ENCODE measurements around the gene C3orf62. TPM values are rescaled to one million over a fixed set of nuclear protein-coding genes. Genes with fewer than 3 reads are reported as not detected.

The C3orf62 gene
- total RNA-seq, 1 donor from 2014 or later: 1.8 TPM

Other genes starting within 250 kb of the C3orf62 start
- gene IMPDH2, start 247.8 kb downstream of the C3orf62 start, total RNA-seq: 130 and 331 TPM in 2 replicates
- 52.3 and 56.0 TPM in 2 replicates for gene QRICH1, start 183.2 kb downstream of the C3orf62 start, total RNA-seq
- gene QARS1, start 172.5 kb downstream of the C3orf62 start, total RNA-seq: 325 and 387 TPM in 2 replicates
- gene USP19, start 156.4 kb downstream of the C3orf62 start, total RNA-seq: 21.6 and 36.9 TPM in 2 replicates
- gene LAMB2, start 144.2 kb downstream of the C3orf62 start, total RNA-seq: 580 and 1,189 TPM in 2 replicates
- 10.7 and 20.2 TPM in 2 replicates for gene CCDC71, start 110.9 kb downstream of the C3orf62 start, total RNA-seq
- 46.9 and 144 TPM in 2 replicates for gene KLHDC8B, start 105.6 kb downstream of the C3orf62 start, total RNA-seq
- gene USP4, start 62.8 kb upstream of the C3orf62 start, total RNA-seq: 17.7 and 23.2 TPM in 2 replicates
- gene GPX1, start 81.1 kb upstream of the C3orf62 start, total RNA-seq: 468 and 667 TPM in 2 replicates
- gene RHOA, start 134.7 kb upstream of the C3orf62 start, total RNA-seq: 401 and 472 TPM in 2 replicates
- 13.5 and 23.8 TPM in 2 replicates for gene TCTA, start 135.2 kb upstream of the C3orf62 start, total RNA-seq
- gene AMT, start 145.2 kb upstream of the C3orf62 start, total RNA-seq: 0.22 and 0.60 TPM in 2 replicates
- gene NICN1, start 152.1 kb upstream of the C3orf62 start, total RNA-seq: 2.6 and 4.4 TPM in 2 replicates
- 23.1 and 26.2 TPM in 2 replicates for gene DAG1, start 193.0 kb upstream of the C3orf62 start, total RNA-seq